K562 (cell line): ENCODE measurements around the gene PLXDC1. TPM values are rescaled to one million over a fixed set of nuclear protein-coding genes. Genes with fewer than 3 reads are reported as not detected.

Experiments
- SMARCA5 ChIP-seq: fragments of 450-650 bp; IDR thresholded peaks from 2 replicates; pipeline ENCODE4 v1.6.1; 2016
- ZBTB8A ChIP-seq: fragments of 450-650 bp; IDR thresholded peaks from 2 replicates; pipeline ENCODE4 v1.6.1; 2018; ENCODE audit warnings: mild to moderate bottlenecking, moderate library complexity; ENCODE audit not compliant: partially characterized antibody
- ZNF121 ChIP-seq: sonication (generic); formaldehyde crosslinking; conservative IDR thresholded peaks from 2 replicates; pipeline ENCODE4 v1.8.0; 2022; ENCODE audit warnings: missing genetic modification reagents
- ZNF197 ChIP-seq: fragments of 200-800 bp; sonication (Bioruptor generic); IDR thresholded peaks from 2 replicates; pipeline ENCODE4 v1.6.1; 2016; ENCODE audit warnings: low read depth, missing genetic modification characterization, missing compliant biosample characterization
- ZNF551 ChIP-seq: fragments of 250-450 bp; sonication (Bioruptor Pico); IDR thresholded peaks from 2 replicates; pipeline ENCODE4 v1.5.0; 2021; ENCODE audit warnings: mild to moderate bottlenecking, moderate library complexity
- polyA plus RNA-seq, 8 experiments: library from polyadenylated mRNA; depleted of rRNA in 4 of 8; stranded (reverse) in 5 of 8; unstranded in 3 of 8; fragments of >200 nt; fragmentation: Nextera tagmentation in 2 of 8; fragmentation: Illumina TruSeq in 1 of 8; extraction: Ambion mirVana in 2 of 8; extraction: Trizol in 1 of 8; gene quantifications; 2 replicates each; pipeline versions ENCODE4 v1.2.1 to v1.2.3, GENCODE V29; 2011 to 2014; ENCODE audit warnings: inconsistent platforms in 1 of 8, missing spikeins in 1 of 8
- total RNA-seq, 7 experiments: library from RNA; depleted of rRNA in 6 of 7; stranded (reverse); fragments of >200 nt in 6 of 7; fragmentation: Illumina TruSeq in 2 of 7; extraction: Trizol in 2 of 7; gene quantifications; 2 replicates each; pipeline versions ENCODE4 v1.2.1 to v1.2.3, GENCODE V29; 2011 to 2021; ENCODE audit warnings: low replicate concordance in 1 of 7
- TF ChIP-seq, protein P1 (sequence below): fragments of 450-650 bp; IDR thresholded peaks from 2 replicates; pipeline ENCODE4 v1.6.1; 2016; ENCODE audit warnings: low read depth

Gene PLXDC1
- total and polyA plus RNA-seq, 9 of the 15 experiments (the other 6 are each of a cell fraction or from before 2014, with no cell fraction given): not detected

- TF ChIP-seq, protein P1, sequence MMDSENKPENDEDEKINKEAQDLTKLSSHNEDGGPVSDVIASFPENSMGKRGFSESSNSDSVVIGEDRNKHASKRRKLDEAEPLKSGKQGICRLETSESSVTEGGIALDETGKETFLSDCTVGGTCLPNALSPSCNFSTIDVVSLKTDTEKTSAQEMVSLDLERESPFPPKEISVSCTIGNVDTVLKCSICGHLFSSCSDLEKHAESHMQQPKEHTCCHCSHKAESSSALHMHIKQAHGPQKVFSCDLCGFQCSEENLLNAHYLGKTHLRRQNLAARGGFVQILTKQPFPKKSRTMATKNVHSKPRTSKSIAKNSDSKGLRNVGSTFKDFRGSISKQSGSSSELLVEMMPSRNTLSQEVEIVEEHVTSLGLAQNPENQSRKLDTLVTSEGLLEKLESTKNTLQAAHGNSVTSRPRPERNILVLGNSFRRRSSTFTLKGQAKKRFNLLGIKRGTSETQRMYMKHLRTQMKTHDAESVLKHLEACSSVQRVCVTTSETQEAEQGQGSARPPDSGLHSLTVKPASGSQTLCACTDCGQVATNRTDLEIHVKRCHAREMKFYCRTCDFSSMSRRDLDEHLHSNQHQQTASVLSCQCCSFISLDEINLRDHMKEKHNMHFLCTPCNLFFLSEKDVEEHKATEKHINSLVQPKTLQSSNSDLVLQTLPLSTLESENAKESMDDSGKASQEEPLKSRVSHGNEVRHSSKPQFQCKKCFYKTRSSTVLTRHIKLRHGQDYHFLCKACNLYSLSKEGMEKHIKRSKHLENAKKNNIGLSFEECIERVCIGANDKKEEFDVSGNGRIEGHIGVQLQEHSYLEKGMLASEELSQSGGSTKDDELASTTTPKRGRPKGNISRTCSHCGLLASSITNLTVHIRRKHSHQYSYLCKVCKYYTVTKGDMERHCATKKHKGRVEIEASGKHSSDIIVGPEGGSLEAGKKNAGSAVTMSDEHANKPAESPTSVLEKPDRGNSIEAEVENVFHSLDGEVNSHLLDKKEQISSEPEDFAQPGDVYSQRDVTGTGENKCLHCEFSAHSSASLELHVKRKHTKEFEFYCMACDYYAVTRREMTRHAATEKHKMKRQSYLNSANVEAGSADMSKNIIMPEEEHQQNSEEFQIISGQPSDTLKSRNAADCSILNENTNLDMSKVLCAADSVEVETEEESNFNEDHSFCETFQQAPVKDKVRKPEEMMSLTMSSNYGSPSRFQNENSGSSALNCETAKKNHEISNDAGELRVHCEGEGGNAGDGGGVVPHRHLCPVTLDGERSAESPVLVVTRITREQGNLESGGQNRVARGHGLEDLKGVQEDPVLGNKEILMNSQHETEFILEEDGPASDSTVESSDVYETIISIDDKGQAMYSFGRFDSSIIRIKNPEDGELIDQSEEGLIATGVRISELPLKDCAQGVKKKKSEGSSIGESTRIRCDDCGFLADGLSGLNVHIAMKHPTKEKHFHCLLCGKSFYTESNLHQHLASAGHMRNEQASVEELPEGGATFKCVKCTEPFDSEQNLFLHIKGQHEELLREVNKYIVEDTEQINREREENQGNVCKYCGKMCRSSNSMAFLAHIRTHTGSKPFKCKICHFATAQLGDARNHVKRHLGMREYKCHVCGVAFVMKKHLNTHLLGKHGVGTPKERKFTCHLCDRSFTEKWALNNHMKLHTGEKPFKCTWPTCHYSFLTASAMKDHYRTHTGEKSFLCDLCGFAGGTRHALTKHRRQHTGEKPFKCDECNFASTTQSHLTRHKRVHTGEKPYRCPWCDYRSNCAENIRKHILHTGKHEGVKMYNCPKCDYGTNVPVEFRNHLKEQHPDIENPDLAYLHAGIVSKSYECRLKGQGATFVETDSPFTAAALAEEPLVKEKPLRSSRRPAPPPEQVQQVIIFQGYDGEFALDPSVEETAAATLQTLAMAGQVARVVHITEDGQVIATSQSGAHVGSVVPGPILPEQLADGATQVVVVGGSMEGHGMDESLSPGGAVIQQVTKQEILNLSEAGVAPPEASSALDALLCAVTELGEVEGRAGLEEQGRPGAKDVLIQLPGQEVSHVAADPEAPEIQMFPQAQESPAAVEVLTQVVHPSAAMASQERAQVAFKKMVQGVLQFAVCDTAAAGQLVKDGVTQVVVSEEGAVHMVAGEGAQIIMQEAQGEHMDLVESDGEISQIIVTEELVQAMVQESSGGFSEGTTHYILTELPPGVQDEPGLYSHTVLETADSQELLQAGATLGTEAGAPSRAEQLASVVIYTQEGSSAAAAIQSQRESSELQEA: no peak
- no peak for TF ChIP-seq ZBTB8A
- no peak for TF ChIP-seq ZNF121
- no peak for TF ChIP-seq ZNF197
- no peak for TF ChIP-seq ZNF551 (CRISPR knock-in tag)
- 0 out of 2 replicates have a peak, but pooled peaks have one; percentile 49 for TF ChIP-seq SMARCA5
Observed at GRCh38 chr17:39014795-39015545, 136.5 kb downstream of the PLXDC1 start (continued).
